Measurements from ENCODE around the gene ZCCHC7.

DNA sequence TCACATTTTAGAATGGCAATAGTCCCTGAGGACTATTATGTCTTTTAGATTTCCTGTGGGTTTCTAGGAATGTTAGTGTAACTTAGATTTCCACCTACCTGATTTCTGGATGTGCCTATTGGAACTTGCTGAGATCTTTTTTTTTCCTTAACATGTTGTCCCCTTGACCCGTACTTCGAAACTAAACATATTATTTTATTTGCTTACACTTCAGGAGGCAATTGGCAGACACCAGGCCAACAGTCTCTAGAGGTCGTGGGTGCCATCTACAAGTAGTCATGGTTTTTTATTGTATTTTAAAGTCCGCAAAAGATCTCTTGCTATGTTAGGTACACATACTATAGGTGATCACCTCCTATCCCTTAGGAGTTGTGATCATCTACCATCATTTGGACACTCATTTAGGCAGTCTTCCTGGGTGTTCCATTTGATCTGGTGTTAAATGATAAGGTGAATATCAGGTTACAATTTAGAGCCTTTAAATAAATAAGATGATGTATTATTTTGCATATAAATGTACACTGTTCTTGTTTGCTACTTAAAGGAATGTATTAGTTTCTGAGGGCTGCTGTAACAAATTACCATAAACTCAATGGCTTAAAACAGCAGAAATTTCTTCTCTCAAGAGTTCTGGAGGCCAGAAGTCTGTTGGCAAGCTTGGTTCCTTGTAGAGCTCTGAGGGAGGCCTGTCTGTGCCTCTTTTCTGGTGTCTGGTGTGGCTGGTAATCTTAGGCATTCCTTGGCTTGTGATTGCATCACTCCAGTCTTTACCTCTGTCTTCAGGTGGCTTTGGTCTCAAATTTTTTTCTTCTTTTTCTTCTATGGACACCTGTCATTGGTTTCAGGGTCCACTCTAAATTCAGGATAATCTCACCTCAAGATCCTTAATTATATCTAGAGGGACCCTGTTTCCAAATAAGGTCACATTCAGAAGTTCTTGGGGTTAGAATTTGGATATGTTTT is 64.8 kb downstream of the ZCCHC7 start:
- TF ChIP-seq, protein P1, sequence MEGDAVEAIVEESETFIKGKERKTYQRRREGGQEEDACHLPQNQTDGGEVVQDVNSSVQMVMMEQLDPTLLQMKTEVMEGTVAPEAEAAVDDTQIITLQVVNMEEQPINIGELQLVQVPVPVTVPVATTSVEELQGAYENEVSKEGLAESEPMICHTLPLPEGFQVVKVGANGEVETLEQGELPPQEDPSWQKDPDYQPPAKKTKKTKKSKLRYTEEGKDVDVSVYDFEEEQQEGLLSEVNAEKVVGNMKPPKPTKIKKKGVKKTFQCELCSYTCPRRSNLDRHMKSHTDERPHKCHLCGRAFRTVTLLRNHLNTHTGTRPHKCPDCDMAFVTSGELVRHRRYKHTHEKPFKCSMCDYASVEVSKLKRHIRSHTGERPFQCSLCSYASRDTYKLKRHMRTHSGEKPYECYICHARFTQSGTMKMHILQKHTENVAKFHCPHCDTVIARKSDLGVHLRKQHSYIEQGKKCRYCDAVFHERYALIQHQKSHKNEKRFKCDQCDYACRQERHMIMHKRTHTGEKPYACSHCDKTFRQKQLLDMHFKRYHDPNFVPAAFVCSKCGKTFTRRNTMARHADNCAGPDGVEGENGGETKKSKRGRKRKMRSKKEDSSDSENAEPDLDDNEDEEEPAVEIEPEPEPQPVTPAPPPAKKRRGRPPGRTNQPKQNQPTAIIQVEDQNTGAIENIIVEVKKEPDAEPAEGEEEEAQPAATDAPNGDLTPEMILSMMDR (conservative IDR thresholded peaks at IDR 0.05 in 1 of 2, IDR thresholded peaks at IDR 0.05 in 1 of 2; ENCODE audit: extremely low read depth in 1 of 2, insufficient read depth in 1 of 2, low read depth in 1 of 2, low read length in 2 of 2) = no peak
- no peak for TF ChIP-seq EZH2 (IDR thresholded peaks at IDR 0.05; ENCODE audit: borderline replicate concordance, low read length)

Measured in mammary epithelial cell (primary cell).